ENCODE results near the gene HIPK4. TPM values are rescaled to one million over a fixed set of nuclear protein-coding genes. Genes with fewer than 3 reads are reported as not detected.
"Not testable (repeated sequence)": the region's sequence is repeated elsewhere in the genome, so short reads cannot be mapped to it uniquely, and the experiment has no call there.

HIPK4 gene
- total and polyA plus RNA-seq, 2 experiments from 2014 or later = 0.19 to 0.43 TPM

GRCh38 chr19:40431698-40432097 is 41.7 kb upstream of the HIPK4 start:
- Histone ChIP-seq H3K36me3 (ENCODE audit: low read depth) (no peaks in the 10 kb centered on the region), H3K9ac (no peak overlapping the region), H4K20me1 (ENCODE audit: insufficient read depth) (no peaks in the 10 kb centered on the region), H3F3A (ENCODE audit: insufficient read depth) (peaks cover 37% of the 10 kb centered on the region), H3K9me2 (ENCODE audit: insufficient read depth) (no peaks in the 10 kb centered on the region), H3K27me3 (replicated peaks; ENCODE audit: insufficient read depth) (no peaks in the 10 kb centered on the region), H3K79me2 (ENCODE audit: insufficient read depth) (peaks cover 12% of the 10 kb centered on the region; the same call in 1 of the 2 replicates), H2AFZ (no peak overlapping the region), H3K4me2 (ENCODE audit: unreplicated experiment) (no peak overlapping the region), H3K4me1 (ENCODE audit: insufficient read depth) (peaks cover 16% of the 10 kb centered on the region), H3K9me3 (ENCODE audit: low read depth) (no peaks in the 10 kb centered on the region), H3K27ac (no peak overlapping the region), H3K4me3 (no peak overlapping the region)
- in situ Hi-C loops (cut with MboI) = no loop called here
- 91 to 92% methylated on average over 3 of the region's 3 CpGs for WGBS, 2 experiments (ENCODE audit: low coverage in 1 of 2, low lambda C conversion rate in 2 of 2, missing lambda C conversion rate in 2 of 2)
- no peak for TF ChIP-seq EZH2 (IDR thresholded peaks at IDR 0.05; ENCODE audit: insufficient read depth, poor library complexity, severe bottlenecking)
- TF ChIP-seq EZH2phosphoT487 (IDR thresholded peaks at IDR 0.05; ENCODE audit: insufficient read depth, low read depth) = no peak
- no peak for DNase-seq

GRCh38 chr19:40430242-40430641 is 40.3 kb upstream of the HIPK4 start:
- H3K4me3 ChIP-seq; H3K36me3 ChIP-seq (ENCODE audit: low read depth); H4K20me1 ChIP-seq (ENCODE audit: insufficient read depth); DNase-seq; H3K4me2 ChIP-seq (ENCODE audit: unreplicated experiment); in situ Hi-C loops (cut with MboI); H3K9ac ChIP-seq; H3K27ac ChIP-seq; H3K9me3 ChIP-seq (ENCODE audit: low read depth); H3K27me3 ChIP-seq (replicated peaks; ENCODE audit: insufficient read depth); H3K9me2 ChIP-seq (ENCODE audit: insufficient read depth); H2AFZ ChIP-seq: not testable (repeated sequence)
- Histone ChIP-seq H3K4me1 (ENCODE audit: insufficient read depth) (peaks cover 16% of the 10 kb centered on the region), H3K79me2 (ENCODE audit: insufficient read depth) (peaks cover 13% of the 10 kb centered on the region; the same call in 1 of the 2 replicates), H3F3A (ENCODE audit: insufficient read depth) (peaks cover 35% of the 10 kb centered on the region)
- 93 to 95% methylated on average over 10 of the region's 10 CpGs for WGBS, 2 experiments (ENCODE audit: low coverage in 1 of 2, low lambda C conversion rate in 2 of 2, missing lambda C conversion rate in 2 of 2)

- whole genome bisulfite sequencing, 2 experiments (ENCODE audit: low coverage in 1 of 2, low lambda C conversion rate in 2 of 2, missing lambda C conversion rate in 2 of 2) = 91 to 93% methylated on average over 7 of the region's 7 CpGs
- DNase-seq; H3K27me3 ChIP-seq (replicated peaks; ENCODE audit: insufficient read depth); H3K4me3 ChIP-seq; H3K9me3 ChIP-seq (ENCODE audit: low read depth); in situ Hi-C loops (cut with MboI); H4K20me1 ChIP-seq (ENCODE audit: insufficient read depth); H2AFZ ChIP-seq; H3K9ac ChIP-seq; H3K36me3 ChIP-seq (ENCODE audit: low read depth); H3K9me2 ChIP-seq (ENCODE audit: insufficient read depth); H3K27ac ChIP-seq; H3K4me2 ChIP-seq (ENCODE audit: unreplicated experiment): not testable (repeated sequence)
- peaks cover 18% of the 10 kb centered on the region for H3K4me1 ChIP-seq (ENCODE audit: insufficient read depth)
- H3F3A ChIP-seq (ENCODE audit: insufficient read depth) = peaks cover 28% of the 10 kb centered on the region
- peaks cover 33% of the 10 kb centered on the region for H3K79me2 ChIP-seq (ENCODE audit: insufficient read depth)
Measured at GRCh38 chr19:40428197-40428596, 38.2 kb upstream of the HIPK4 start.

GRCh38 chr19:40425450-40426287 is 35.7 kb upstream of the HIPK4 start, which contains the start of gene SERTAD1:
SERTAD1 (minus strand) TSS chr19:40425992; CDS start chr19:40423546, 2,446 bp downstream.
- H3K9me2 ChIP-seq (ENCODE audit: insufficient read depth) = no peaks in the 10 kb centered on the region
- peaks cover 9% of the 10 kb centered on the region; the same call in 1 of the 2 replicates for H3K36me3 ChIP-seq (ENCODE audit: low read depth)
- H3K27ac ChIP-seq = peak within 1 kb of the TSS; percentile 96
- peak within 1 kb of the TSS; percentile 98 for H3K4me2 ChIP-seq (ENCODE audit: unreplicated experiment)
- WGBS, 2 experiments (ENCODE audit: low coverage in 1 of 2, low lambda C conversion rate in 2 of 2, missing lambda C conversion rate in 2 of 2) = 1% methylated on average over 65 to 66 of the region's 75 CpGs
- H3F3A ChIP-seq (ENCODE audit: insufficient read depth) = peaks cover 24% of the 10 kb centered on the region
- H4K20me1 ChIP-seq (ENCODE audit: insufficient read depth) = no peaks in the 10 kb centered on the region
- peak within 1 kb of the TSS; percentile 97 for H3K9ac ChIP-seq
- H3K9me3 ChIP-seq (ENCODE audit: low read depth) = no peaks in the 10 kb centered on the region
- TF ChIP-seq EZH2 (IDR thresholded peaks at IDR 0.05; ENCODE audit: insufficient read depth, poor library complexity, severe bottlenecking) (no peak), EZH2phosphoT487 (IDR thresholded peaks at IDR 0.05; ENCODE audit: insufficient read depth, low read depth) (no peak)
- peaks cover 26% of the 10 kb centered on the region for H3K4me1 ChIP-seq (ENCODE audit: insufficient read depth)
- H2AFZ ChIP-seq = peak within 1 kb of the TSS; percentile 92
- H3K79me2 ChIP-seq (ENCODE audit: insufficient read depth) = peaks cover 38% of the 10 kb centered on the region
- in situ Hi-C loops (cut with MboI) = no loop called here
- peak within 1 kb of the TSS; percentile 98 for H3K4me3 ChIP-seq
- DNase-seq = peak; percentile 100
- H3K27me3 ChIP-seq (replicated peaks; ENCODE audit: insufficient read depth) = no peaks in the 10 kb centered on the region
